Renal pelvis (tissue), 12 donors: ENCODE measurements around the gene FAM193A. TPM values are rescaled to one million over a fixed set of nuclear protein-coding genes. Genes with fewer than 3 reads are reported as not detected.

Experiments
- DNase-seq: peaks from one replicate; pipeline ENCODE4 v3.0.0-alpha.2; 2013
- long read RNA-seq, 16 experiments: transcript quantifications; one replicate each; lab custom pipeline, GENCODE V29; 2026
- polyA plus RNA-seq, 3 donors: library from polyadenylated mRNA; unstranded; fragments of 120-200 nt; gene quantifications; one replicate each; pipeline ENCODE4 v1.2.1, GENCODE V29; 2013; ENCODE audit not compliant: insufficient read length in 3 of 3

FAM193A gene, protein sequence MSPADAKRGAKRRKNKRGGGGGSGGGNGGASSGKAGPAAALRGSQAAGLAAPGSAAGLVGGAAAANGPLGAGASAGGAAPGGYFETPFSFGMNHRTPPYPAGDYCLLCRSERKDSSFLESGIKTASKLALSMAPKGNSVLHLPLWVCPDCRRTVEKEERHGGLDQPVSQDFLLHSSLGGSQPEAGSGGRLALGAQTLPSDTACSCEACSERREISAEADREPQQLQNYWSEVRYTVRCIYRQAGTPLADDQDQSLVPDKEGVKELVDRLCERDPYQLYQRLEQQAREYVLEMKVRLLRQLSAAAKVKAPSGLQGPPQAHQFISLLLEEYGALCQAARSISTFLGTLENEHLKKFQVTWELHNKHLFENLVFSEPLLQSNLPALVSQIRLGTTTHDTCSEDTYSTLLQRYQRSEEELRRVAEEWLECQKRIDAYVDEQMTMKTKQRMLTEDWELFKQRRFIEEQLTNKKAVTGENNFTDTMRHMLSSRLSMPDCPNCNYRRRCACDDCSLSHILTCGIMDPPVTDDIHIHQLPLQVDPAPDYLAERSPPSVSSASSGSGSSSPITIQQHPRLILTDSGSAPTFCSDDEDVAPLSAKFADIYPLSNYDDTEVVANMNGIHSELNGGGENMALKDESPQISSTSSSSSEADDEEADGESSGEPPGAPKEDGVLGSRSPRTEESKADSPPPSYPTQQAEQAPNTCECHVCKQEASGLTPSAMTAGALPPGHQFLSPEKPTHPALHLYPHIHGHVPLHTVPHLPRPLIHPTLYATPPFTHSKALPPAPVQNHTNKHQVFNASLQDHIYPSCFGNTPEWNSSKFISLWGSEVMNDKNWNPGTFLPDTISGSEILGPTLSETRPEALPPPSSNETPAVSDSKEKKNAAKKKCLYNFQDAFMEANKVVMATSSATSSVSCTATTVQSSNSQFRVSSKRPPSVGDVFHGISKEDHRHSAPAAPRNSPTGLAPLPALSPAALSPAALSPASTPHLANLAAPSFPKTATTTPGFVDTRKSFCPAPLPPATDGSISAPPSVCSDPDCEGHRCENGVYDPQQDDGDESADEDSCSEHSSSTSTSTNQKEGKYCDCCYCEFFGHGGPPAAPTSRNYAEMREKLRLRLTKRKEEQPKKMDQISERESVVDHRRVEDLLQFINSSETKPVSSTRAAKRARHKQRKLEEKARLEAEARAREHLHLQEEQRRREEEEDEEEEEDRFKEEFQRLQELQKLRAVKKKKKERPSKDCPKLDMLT (N-terminal part only)
- 10 to 100 TPM; 28.7 to 30.5 (median 28.9) TPM for polyA plus RNA-seq
- long read RNA-seq, donor 1, full-length matches to known transcripts, result 2 of 18 reads
- long read RNA-seq, donor 1, partial matches to known transcripts, result 16 of 18 reads
- long read RNA-seq, donor 1, other reads (novel, unspliced or antisense), result 0 of 18 reads
- long read RNA-seq, donor 2, full-length matches to known transcripts, result 1 of 1 reads
- long read RNA-seq, donor 2, partial matches to known transcripts, result 0 of 1 reads
- long read RNA-seq, donor 2, other reads (novel, unspliced or antisense), result 0 of 1 reads
- long read RNA-seq, donor 3, partial matches to known transcripts, result 0 of 9 reads
- long read RNA-seq, donor 3, other reads (novel, unspliced or antisense), result 9 of 9 reads
- long read RNA-seq, donor 4, partial matches to known transcripts, result 0 of 9 reads
- long read RNA-seq, donor 4, other reads (novel, unspliced or antisense), result 8 of 9 reads
- long read RNA-seq, donor 5, partial matches to known transcripts, result 0 of 1 reads
- long read RNA-seq, donor 5, other reads (novel, unspliced or antisense), result 0 of 1 reads
- long read RNA-seq, donor 6, result 0 reads
- long read RNA-seq, donor 7, partial matches to known transcripts, result 6 of 7 reads
- long read RNA-seq, donor 7, other reads (novel, unspliced or antisense), result 0 of 7 reads
- long read RNA-seq, donor 8, full-length matches to known transcripts, result 2 of 2 reads
- long read RNA-seq, donor 8, partial matches to known transcripts, result 0 of 2 reads
- long read RNA-seq, donor 8, other reads (novel, unspliced or antisense), result 0 of 2 reads
- long read RNA-seq, donor 9, partial matches to known transcripts, result 10 of 10 reads
- long read RNA-seq, donor 9, other reads (novel, unspliced or antisense), result 0 of 10 reads
- long read RNA-seq, donor 10, partial matches to known transcripts, result 0 of 1 reads
- long read RNA-seq, donor 10, other reads (novel, unspliced or antisense), result 0 of 1 reads
- long read RNA-seq, donor 11, partial matches to known transcripts, result 0 of 1 reads
- long read RNA-seq, donor 11, other reads (novel, unspliced or antisense), result 0 of 1 reads
- long read RNA-seq, donor 12, partial matches to known transcripts, result 7 of 8 reads
- long read RNA-seq, donor 12, other reads (novel, unspliced or antisense), result 0 of 8 reads
- long read RNA-seq, donor 13, partial matches to known transcripts, result 8 of 8 reads
- long read RNA-seq, donor 13, other reads (novel, unspliced or antisense), result 0 of 8 reads
- long read RNA-seq, donor 14, result 0 reads
- long read RNA-seq, donor 15, partial matches to known transcripts, result 5 of 28 reads
- long read RNA-seq, donor 15, other reads (novel, unspliced or antisense), result 23 of 28 reads
- long read RNA-seq, donor 16, partial matches to known transcripts, result 23 of 35 reads
- long read RNA-seq, donor 16, other reads (novel, unspliced or antisense), result 12 of 35 reads

GRCh38 chr4:2536193-2537010 lies at the start of gene FAM193A:
Gene FAM193A (plus strand): TSS chr4:2536647. CDS start chr4:2536916, 269 bp downstream.
- peak; percentile 99 for DNase-seq

- no peak for DNase-seq
Observed at GRCh38 chr4:2486981-2487380, 49.5 kb upstream of the FAM193A start.

- DNase-seq, result no peak
Observed at GRCh38 chr4:2487632-2488031, 48.8 kb upstream of the FAM193A start.

- no peak for DNase-seq
Observed at GRCh38 chr4:2489081-2489805, 47.2 kb upstream of the FAM193A start.

- no peak for DNase-seq
Observed at GRCh38 chr4:2489841-2490552, 46.5 kb upstream of the FAM193A start.

GRCh38 chr4:2492970-2493369 lies 43.5 kb upstream of the FAM193A start:
- DNase-seq, result no peak

DNA sequence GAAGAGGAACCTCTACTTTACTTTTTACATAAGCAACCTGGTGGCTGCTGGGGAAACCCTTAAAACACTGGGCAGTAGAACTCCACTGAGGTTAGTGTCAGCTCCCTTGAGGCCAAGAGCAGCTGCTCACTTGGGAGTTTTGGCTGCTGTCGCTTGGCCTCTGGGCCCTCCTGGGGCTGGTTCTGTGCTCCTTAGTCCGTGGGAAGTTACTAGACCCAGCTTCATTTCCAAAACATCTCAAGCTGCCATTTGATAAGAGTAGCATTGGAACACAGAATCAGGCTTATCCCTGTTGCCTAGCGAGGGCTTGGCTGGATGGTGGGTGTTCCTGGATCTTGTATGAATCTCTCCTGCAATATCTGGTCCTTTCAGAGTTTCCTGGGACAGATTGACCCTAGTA lies 41.5 kb upstream of the FAM193A start:
- no peak for DNase-seq

DNA sequence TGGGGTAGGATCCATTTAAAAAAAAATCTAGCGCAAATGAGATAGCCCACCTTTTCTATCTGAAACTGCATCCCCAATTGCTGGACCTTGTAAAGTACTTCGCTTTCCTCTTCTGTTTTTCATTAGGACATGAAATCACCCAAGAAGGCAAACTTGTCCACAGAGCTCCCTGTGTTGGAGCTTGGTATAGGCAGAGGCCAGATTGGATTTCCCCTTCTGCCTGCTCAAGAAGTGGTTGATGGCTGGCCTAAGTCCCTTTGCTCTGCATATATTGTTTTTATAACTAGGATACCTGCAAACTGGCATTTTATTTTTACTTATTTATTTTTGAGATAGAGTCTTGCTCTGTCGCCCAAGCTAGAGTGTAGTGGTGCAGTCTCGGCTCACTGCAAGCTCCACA lies 39.1 kb upstream of the FAM193A start:
- no peak for DNase-seq

DNA sequence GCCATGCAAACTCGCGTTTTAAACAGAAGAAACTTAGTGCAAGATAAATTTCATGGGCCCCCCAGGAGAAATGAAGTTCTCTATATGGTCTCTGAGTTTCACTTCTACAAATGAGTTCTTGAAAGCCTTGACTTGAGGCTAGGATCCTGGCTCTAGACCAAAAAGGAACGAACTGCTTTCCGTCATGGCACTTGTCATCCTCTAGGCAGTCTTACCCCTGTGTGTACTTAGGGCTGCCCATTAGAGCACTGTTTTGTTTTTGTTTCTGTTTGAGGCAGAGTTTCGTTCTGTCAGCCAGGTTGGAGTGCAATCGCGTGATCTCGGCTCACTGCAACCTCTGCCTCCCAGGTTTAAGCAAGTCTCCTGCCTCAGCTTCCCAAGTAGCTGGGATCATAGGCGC lies 38.5 kb upstream of the FAM193A start:
- no peak for DNase-seq

DNA sequence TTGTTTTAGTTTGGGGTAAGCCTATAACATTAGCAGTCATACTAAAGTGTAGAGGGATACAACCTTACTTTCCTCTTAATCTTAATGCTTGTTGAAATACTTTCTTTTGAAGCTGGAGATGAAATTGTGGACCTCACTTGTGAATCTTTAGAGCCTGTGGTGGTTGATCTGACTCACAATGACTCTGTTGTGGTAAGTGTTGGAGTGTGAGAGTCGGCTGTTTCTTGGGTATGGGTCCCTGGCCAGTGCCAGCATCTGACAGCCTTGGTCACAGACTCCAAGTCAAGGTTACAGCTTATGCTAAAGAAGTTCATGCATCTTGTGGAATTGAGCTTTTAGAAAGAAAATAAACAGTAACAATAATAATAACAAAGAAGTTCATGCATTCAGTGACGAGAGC lies 35.9 kb upstream of the FAM193A start:
- DNase-seq, result no peak

GRCh38 chr4:2501034-2501594 lies 35.3 kb upstream of the FAM193A start:
- DNase-seq, result no peak

GRCh38 chr4:2503809-2504208 lies 32.6 kb upstream of the FAM193A start:
- DNase-seq, result no peak

- no peak for DNase-seq
Observed at GRCh38 chr4:2507259-2507658, 29.2 kb upstream of the FAM193A start.

DNA sequence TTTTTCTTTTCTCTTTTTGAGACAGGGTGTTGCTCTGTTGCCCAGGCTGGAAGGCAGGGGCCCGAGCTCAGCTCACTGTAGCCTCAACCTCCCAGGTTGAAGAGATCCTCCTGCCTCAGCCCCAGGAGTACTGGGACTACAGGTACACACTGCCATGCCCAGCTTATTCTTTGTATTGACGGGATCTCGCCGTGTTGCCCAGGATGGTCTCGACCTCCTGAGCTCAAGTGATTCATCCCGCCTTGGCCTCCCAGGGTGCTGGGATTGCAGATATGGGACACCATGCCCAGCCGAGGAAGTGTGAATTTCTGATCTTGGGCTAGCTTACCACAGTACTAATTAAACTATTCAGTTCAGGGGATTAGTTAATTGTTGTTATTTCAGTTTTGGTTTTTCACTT lies 28.6 kb upstream of the FAM193A start:
- DNase-seq, result no peak

- DNase-seq, result no peak
Observed at GRCh38 chr4:2510351-2511259, 25.8 kb upstream of the FAM193A start.
